ENCODE data around the gene UBE2F.

Gene UBE2F

GRCh38 chr2:238004077-238004830 lies 37.4 kb downstream of the UBE2F start:
- no peak for DNase-seq (ENCODE audit: low read depth in 1 of 2, low spot score in 1 of 2)
- no peaks in the 10 kb centered on the region for H3K27me3 ChIP-seq (ENCODE audit: insufficient read depth, poor library complexity, severe bottlenecking)
- TF ChIP-seq GABPA (IDR thresholded peaks at IDR 0.05; ENCODE audit: low read depth) (no peak), CTCF (IDR thresholded peaks at IDR 0.05; ENCODE audit: insufficient read depth, low read length) (no peak), SPI1 (IDR thresholded peaks at IDR 0.05; ENCODE audit: borderline replicate concordance, low read depth) (no peak), POLR2AphosphoS5 (IDR thresholded peaks at IDR 0.05; ENCODE audit: low read depth) (no peak)
- TF ChIP-seq, protein P1, sequence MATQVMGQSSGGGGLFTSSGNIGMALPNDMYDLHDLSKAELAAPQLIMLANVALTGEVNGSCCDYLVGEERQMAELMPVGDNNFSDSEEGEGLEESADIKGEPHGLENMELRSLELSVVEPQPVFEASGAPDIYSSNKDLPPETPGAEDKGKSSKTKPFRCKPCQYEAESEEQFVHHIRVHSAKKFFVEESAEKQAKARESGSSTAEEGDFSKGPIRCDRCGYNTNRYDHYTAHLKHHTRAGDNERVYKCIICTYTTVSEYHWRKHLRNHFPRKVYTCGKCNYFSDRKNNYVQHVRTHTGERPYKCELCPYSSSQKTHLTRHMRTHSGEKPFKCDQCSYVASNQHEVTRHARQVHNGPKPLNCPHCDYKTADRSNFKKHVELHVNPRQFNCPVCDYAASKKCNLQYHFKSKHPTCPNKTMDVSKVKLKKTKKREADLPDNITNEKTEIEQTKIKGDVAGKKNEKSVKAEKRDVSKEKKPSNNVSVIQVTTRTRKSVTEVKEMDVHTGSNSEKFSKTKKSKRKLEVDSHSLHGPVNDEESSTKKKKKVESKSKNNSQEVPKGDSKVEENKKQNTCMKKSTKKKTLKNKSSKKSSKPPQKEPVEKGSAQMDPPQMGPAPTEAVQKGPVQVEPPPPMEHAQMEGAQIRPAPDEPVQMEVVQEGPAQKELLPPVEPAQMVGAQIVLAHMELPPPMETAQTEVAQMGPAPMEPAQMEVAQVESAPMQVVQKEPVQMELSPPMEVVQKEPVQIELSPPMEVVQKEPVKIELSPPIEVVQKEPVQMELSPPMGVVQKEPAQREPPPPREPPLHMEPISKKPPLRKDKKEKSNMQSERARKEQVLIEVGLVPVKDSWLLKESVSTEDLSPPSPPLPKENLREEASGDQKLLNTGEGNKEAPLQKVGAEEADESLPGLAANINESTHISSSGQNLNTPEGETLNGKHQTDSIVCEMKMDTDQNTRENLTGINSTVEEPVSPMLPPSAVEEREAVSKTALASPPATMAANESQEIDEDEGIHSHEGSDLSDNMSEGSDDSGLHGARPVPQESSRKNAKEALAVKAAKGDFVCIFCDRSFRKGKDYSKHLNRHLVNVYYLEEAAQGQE (IDR thresholded peaks at IDR 0.05; ENCODE audit: insufficient replicate concordance, low read depth): no peak

GRCh38 chr2:238005528-238005927 lies 38.7 kb downstream of the UBE2F start:
- TF ChIP-seq, protein P1 (IDR thresholded peaks at IDR 0.05; ENCODE audit: insufficient replicate concordance, low read depth): no peak
- H3K27ac ChIP-seq (replicated peaks): no peak overlapping the region
- no peak overlapping the region for H3K4me3 ChIP-seq (replicated peaks; ENCODE audit: insufficient read depth, low read length)
- no peak for DNase-seq (ENCODE audit: low read depth in 1 of 2, low spot score in 1 of 2)
- no peaks in the 10 kb centered on the region for H3K27me3 ChIP-seq (ENCODE audit: insufficient read depth, poor library complexity, severe bottlenecking)

More at GRCh38 chr2:238004077-238004830, 37.4 kb downstream of the UBE2F start:
- Histone ChIP-seq H3K4me3 (replicated peaks; ENCODE audit: insufficient read depth, low read length) (no peak overlapping the region), H3K27ac (replicated peaks) (no peak overlapping the region)

DNA sequence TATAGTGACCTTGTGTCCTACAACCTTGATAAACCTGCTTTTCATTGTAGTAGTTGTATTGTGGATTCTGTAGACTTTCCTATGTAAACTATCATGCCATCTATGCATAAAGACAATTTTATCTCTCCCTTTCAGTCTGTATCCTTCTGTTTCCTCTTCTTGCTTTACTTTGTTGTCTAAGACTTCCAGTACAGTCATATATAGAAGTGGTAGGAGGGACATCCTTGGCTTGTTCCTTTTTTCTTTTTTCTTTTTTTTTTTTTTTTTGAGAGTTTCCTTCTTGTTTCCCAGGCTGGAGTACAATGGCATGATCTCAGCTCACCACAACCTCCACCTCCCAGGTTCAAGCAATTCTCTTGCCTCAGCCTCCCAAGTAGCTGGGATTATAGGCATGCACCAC lies 39.7 kb downstream of the UBE2F start:
- Histone ChIP-seq H3K27ac (replicated peaks) (no peak overlapping the region), H3K4me3 (replicated peaks; ENCODE audit: insufficient read depth, low read length) (no peak overlapping the region), H3K27me3 (ENCODE audit: insufficient read depth, poor library complexity, severe bottlenecking) (no peaks in the 10 kb centered on the region)
- no peak for DNase-seq (ENCODE audit: low read depth in 1 of 2, low spot score in 1 of 2)
- TF ChIP-seq, protein P1 (IDR thresholded peaks at IDR 0.05; ENCODE audit: insufficient replicate concordance, low read depth): no peak
- TF ChIP-seq CTCF (IDR thresholded peaks at IDR 0.05; ENCODE audit: insufficient read depth, low read length) (no peak), SPI1 (IDR thresholded peaks at IDR 0.05; ENCODE audit: borderline replicate concordance, low read depth) (no peak; the same call in 1 of the 2 replicates), POLR2AphosphoS5 (IDR thresholded peaks at IDR 0.05; ENCODE audit: low read depth) (no peak), GABPA (IDR thresholded peaks at IDR 0.05; ENCODE audit: low read depth) (no peak)

Data from HL-60 (cell line).